HTERT RPE-1 (cell line): ENCODE data around the gene MAGEA3.
"Not testable (repeated sequence)": the region's sequence is repeated elsewhere in the genome, so short reads cannot be mapped to it uniquely, and the experiment has no call there.

Source experiments
- in situ Hi-C: fragments of 300-500 bp; cut with MboI; formaldehyde crosslinking; loops from 4 replicates; pipeline ENCODE4 v1.14.3; 2020; ENCODE audit warnings: low sequenced_read_pairs

The MAGEA3 gene

DNA sequence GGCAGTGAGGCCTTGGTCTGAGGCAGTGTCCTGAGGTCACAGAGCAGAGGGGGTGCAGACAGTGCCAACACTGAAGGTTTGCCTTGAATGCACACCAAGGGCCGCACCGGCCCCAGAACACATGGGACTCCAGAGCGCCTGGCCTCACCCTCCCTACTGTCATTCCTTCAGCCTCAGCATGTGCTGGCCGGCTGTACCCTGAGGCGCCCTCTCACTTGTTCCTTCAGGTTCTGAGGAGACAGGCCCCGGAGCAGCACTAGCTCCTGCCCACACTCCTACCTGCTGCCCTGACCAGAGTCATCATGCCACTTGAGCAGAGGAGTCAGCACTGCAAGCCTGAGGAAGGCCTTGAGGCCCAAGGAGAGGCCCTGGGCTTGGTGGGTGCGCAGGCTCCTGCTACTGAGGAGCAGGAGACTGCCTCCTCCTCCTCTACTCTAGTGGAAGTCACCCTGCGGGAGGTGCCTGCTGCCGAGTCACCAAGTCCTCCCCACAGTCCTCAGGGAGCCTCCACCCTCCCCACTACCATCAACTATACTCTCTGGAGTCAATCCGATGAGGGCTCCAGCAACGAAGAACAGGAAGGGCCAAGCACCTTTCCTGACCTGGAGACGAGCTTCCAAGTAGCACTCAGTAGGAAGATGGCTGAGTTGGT is 37.4 kb downstream of the MAGEA3 start:
- in situ Hi-C loops, result no loop called here

- in situ Hi-C loops, result not testable (repeated sequence)
These were observed 37.9 kb downstream of the MAGEA3 start for GRCh38 chrX:152736528-152736927.

- in situ Hi-C loops, result no loop called here
These were observed 40.0 kb downstream of the MAGEA3 start for GRCh38 chrX:152738560-152738959.
